A549 (cell line): ENCODE results near the gene LILRA5. TPM values are rescaled to one million over a fixed set of nuclear protein-coding genes. Genes with fewer than 3 reads are reported as not detected.
A peak's percentile ranks its signal among the peaks of the same experiment; 100 is the strongest.

ENCODE experiments used
- ATAC-seq, 2 experiments: fragments of 200-7000 bp in 1 of 2; fragments of >200 bp in 1 of 2; cut with Nextera tagmentation in 1 of 2; cut with Tn5 transposase in 1 of 2; 3 replicates each; pipeline versions ENCODE4 v1.8.0 to v1.9.1; 2018 to 2020; ENCODE audit warnings: mild to moderate bottlenecking in 1 of 2, moderate library complexity in 1 of 2
- CTCF ChIA-PET: fragments of 300-600 bp; sonication (Branson Sonifier 250); formaldehyde crosslinking; extraction: SDS; loops from one replicate; lab custom pipeline; 2021; ENCODE audit warnings: antibody characterized with exemption, inconsistent platforms; lab: Yijun Ruan, JAX
- POLR2A ChIA-PET: fragments of 350-600 bp; formaldehyde crosslinking; extraction: SDS; loops from one replicate; lab custom pipeline; 2021; ENCODE audit warnings: antibody characterized with exemption, inconsistent platforms; lab: Yijun Ruan, JAX
- DNase-seq, 2 experiments: peaks; one replicate each; pipeline versions ENCODE4 v3.0.0 to v3.0.0-alpha.2; 2011 to 2016; ENCODE audit warnings: low read depth in 1 of 2, low spot score in 1 of 2
- FAIRE-seq: peaks from 2 replicates; lab custom pipeline; 2011; peaks lifted over from hg19 to GRCh38; lab: Jason Lieb, UNC
- H3K27ac ChIP-seq, 2 experiments: fragments of >200 bp; sonication (Bioruptor Twin); formaldehyde crosslinking; 3 replicates each; pipeline ENCODE4 v1.5.1; 2016 to 2017
- H3K4me1 ChIP-seq: fragments of >200 bp; sonication (Bioruptor Twin); formaldehyde crosslinking; 3 replicates; pipeline ENCODE4 v1.6.1; 2016
- H3K4me2 ChIP-seq: fragments of >200 bp; sonication (Bioruptor Twin); formaldehyde crosslinking; 3 replicates; pipeline ENCODE4 v1.6.1; 2016
- H3K4me3 ChIP-seq: fragments of >200 bp; sonication (Bioruptor Twin); formaldehyde crosslinking; 3 replicates; pipeline ENCODE4 v1.5.1; 2016
- H3K9me3 ChIP-seq: fragments of >200 bp; sonication (Bioruptor Twin); formaldehyde crosslinking; 3 replicates; pipeline ENCODE4 v1.6.1; 2016
- CBX2 ChIP-seq: fragments of 200-600 bp; sonication (generic); IDR thresholded peaks from 2 replicates; pipeline ENCODE4 v1.6.1; 2016; ENCODE audit warnings: low read depth, mild to moderate bottlenecking, borderline replicate concordance
- CEBPB ChIP-seq, 2 experiments: fragments of >200 bp in 1 of 2; sonication (Bioruptor Twin) in 1 of 2; formaldehyde crosslinking in 1 of 2; IDR thresholded peaks; 2 replicates each; pipeline ENCODE4 v1.6.1; 2012 to 2016
- E2F6 ChIP-seq: IDR thresholded peaks from 2 replicates; pipeline ENCODE4 v1.6.1; 2012; ENCODE audit warnings: low read depth, borderline replicate concordance
- ELK1 ChIP-seq: fragments of 150-350 bp; IDR thresholded peaks from 2 replicates; pipeline ENCODE4 v1.6.1; 2014; ENCODE audit warnings: low read depth, mild to moderate bottlenecking, low read length
- FOXS1 ChIP-seq: fragments of 250-450 bp; sonication (Bioruptor Pico); IDR thresholded peaks from 2 replicates; pipeline ENCODE4 v1.5.0; 2020; ENCODE audit warnings: mild to moderate bottlenecking, moderate library complexity
- HDAC2 ChIP-seq: fragments of 200-600 bp; sonication (generic); IDR thresholded peaks from 2 replicates; pipeline ENCODE4 v1.6.1; 2016
- HOXA7 ChIP-seq: fragments of 250-450 bp; sonication (Bioruptor Pico); IDR thresholded peaks from 2 replicates; pipeline ENCODE4 v1.5.0; 2020; ENCODE audit warnings: mild to moderate bottlenecking, moderate library complexity
- HOXB5 ChIP-seq: fragments of 250-450 bp; sonication (Bioruptor Pico); IDR thresholded peaks from 2 replicates; pipeline ENCODE4 v1.5.0; 2020; ENCODE audit warnings: mild to moderate bottlenecking, moderate library complexity
- JUN ChIP-seq, 2 experiments: fragments of >200 bp; sonication (Bioruptor Twin); formaldehyde crosslinking; IDR thresholded peaks; 2 replicates in 1 of 2; 3 replicates in 1 of 2; pipeline ENCODE4 v1.6.1; 2016 to 2017
- JUNB ChIP-seq: fragments of >200 bp; sonication (Bioruptor Twin); formaldehyde crosslinking; IDR thresholded peaks from 2 replicates; pipeline ENCODE4 v1.6.1; 2016
- KDM1A ChIP-seq: fragments of 200-600 bp; sonication (generic); IDR thresholded peaks from 2 replicates; pipeline ENCODE4 v1.6.1; 2016; ENCODE audit warnings: low read depth, mild to moderate bottlenecking
- MYC ChIP-seq: IDR thresholded peaks from 2 replicates; pipeline ENCODE4 v1.6.1; 2012; ENCODE audit warnings: mild to moderate bottlenecking, inconsistent platforms, low read length, improper control_type of control experiment, borderline replicate concordance
- PHF8 ChIP-seq: fragments of 200-600 bp; sonication (generic); IDR thresholded peaks from 2 replicates; pipeline ENCODE4 v1.6.1; 2016; ENCODE audit warnings: low read depth, mild to moderate bottlenecking, antibody characterized with exemption, moderate library complexity, borderline replicate concordance
- POLR2A ChIP-seq: IDR thresholded peaks from 2 replicates; pipeline ENCODE4 v1.6.1; 2012; ENCODE audit warnings: mild to moderate bottlenecking, low read length
- RAD21 ChIP-seq, 2 experiments: fragments of >200 bp in 1 of 2; sonication (Bioruptor Twin) in 1 of 2; formaldehyde crosslinking in 1 of 2; IDR thresholded peaks in 1 of 2; conservative IDR thresholded peaks in 1 of 2; 2 replicates in 1 of 2; 3 replicates in 1 of 2; pipeline ENCODE4 v1.6.1; 2012 to 2018; ENCODE audit warnings: inconsistent platforms in 1 of 2
- RCOR1 ChIP-seq: fragments of 150-350 bp; IDR thresholded peaks from 2 replicates; pipeline ENCODE4 v1.6.1; 2014; ENCODE audit warnings: antibody characterized with exemption, low read length, low read depth
- REST ChIP-seq: fragments of 200-600 bp; sonication (generic); IDR thresholded peaks from 2 replicates; pipeline ENCODE4 v1.6.1; 2016; ENCODE audit warnings: antibody characterized with exemption, mild to moderate bottlenecking, moderate library complexity
- RNF2 ChIP-seq: fragments of 200-600 bp; sonication (generic); IDR thresholded peaks from 2 replicates; pipeline ENCODE4 v1.6.1; 2016; ENCODE audit warnings: low read depth, mild to moderate bottlenecking, antibody characterized with exemption, moderate library complexity, borderline replicate concordance
- TFCP2L1 ChIP-seq: fragments of 250-450 bp; sonication (Bioruptor Pico); IDR thresholded peaks from 2 replicates; pipeline ENCODE4 v1.5.0; 2021; ENCODE audit warnings: mild to moderate bottlenecking
- TP53 ChIP-seq: fragments of 250-450 bp; sonication (Bioruptor Pico); IDR thresholded peaks from 2 replicates; pipeline ENCODE4 v1.5.0; 2021; ENCODE audit warnings: mild to moderate bottlenecking, moderate library complexity
- ZSCAN20 ChIP-seq: fragments of 250-450 bp; sonication (Bioruptor Pico); IDR thresholded peaks from 2 replicates; pipeline ENCODE4 v1.8.0; 2022; ENCODE audit warnings: mild to moderate bottlenecking, moderate library complexity
- WGBS: methylation state at CpG from one replicate; pipeline ENCODE4 v1.1.6; 2017; ENCODE audit errors: missing lambda C conversion rate; 5-methylcytosine and 5-hydroxymethylcytosine counted together
- polyA plus RNA-seq, 4 experiments: library from polyadenylated mRNA; depleted of rRNA in 3 of 4; stranded (reverse); fragments of >200 nt; fragmentation: RNase III in 1 of 4; extraction: RNeasy Plus Mini Kit Qiagen cat#74134 plus additional on column Dnase treatment in 1 of 4; gene quantifications; 2 replicates in 3 of 4; 3 replicates in 1 of 4; pipeline ENCODE4 v1.2.3, GENCODE V29; 2011 to 2017
- TF ChIP-seq, protein P1 (sequence below): fragments of 250-450 bp; sonication (Bioruptor Pico); IDR thresholded peaks from 2 replicates; pipeline ENCODE4 v1.5.0; 2020; ENCODE audit warnings: low read depth, mild to moderate bottlenecking, moderate library complexity
- TF ChIP-seq, protein P2 (sequence below): IDR thresholded peaks from 2 replicates; pipeline ENCODE4 v1.6.1; 2012

LILRA5 gene
- polyA plus RNA-seq, 2 of the 4 experiments (the other 2 are of a cell fraction), result not detected

GRCh38 chr19:54345938-54346386 lies 33.0 kb upstream of the LILRA5 start:
- Histone ChIP-seq H3K9me3 (peaks cover 5% of the 10 kb centered on the region; the same call in 1 of the 3 replicates), H3K27ac (no peak overlapping the region), H3K4me2 (no peak overlapping the region), H3K4me1 (no peaks in the 10 kb centered on the region), H3K4me3 (no peak overlapping the region)
- DNase-seq (no peak), ATAC-seq (no peak), FAIRE-seq (no peak)
- 42% methylated on average over 6 of the region's 6 CpGs for WGBS
- POLR2A ChIA-PET, result no interaction called here
- TF ChIP-seq CBX2, result no peak
- TF ChIP-seq E2F6, result no peak
- TF ChIP-seq RCOR1, result no peak
- TF ChIP-seq JUNB, result no peak
- no peak for TF ChIP-seq POLR2A
- no peak for TF ChIP-seq TFCP2L1 (CRISPR knock-in tag)
- TF ChIP-seq ZSCAN20 (CRISPR knock-in tag), result no peak
- TF ChIP-seq CEBPB (IDR thresholded peaks at IDR 0.05), result no peak
- TF ChIP-seq, protein P1, sequence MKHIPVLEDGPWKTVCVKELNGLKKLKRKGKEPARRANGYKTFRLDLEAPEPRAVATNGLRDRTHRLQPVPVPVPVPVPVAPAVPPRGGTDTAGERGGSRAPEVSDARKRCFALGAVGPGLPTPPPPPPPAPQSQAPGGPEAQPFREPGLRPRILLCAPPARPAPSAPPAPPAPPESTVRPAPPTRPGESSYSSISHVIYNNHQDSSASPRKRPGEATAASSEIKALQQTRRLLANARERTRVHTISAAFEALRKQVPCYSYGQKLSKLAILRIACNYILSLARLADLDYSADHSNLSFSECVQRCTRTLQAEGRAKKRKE, result no peak
- no peak for TF ChIP-seq ELK1
- CTCF ChIA-PET, result no interaction called here

- Histone ChIP-seq H3K9me3 (peaks cover 5% of the 10 kb centered on the region; the same call in 1 of the 3 replicates), H3K4me2 (0 out of 3 replicates have a peak overlapping the region, but pooled peaks have one; percentile 10), H3K4me1 (no peaks in the 10 kb centered on the region), H3K27ac (no peak overlapping the region), H3K4me3 (no peak overlapping the region)
- POLR2A ChIA-PET, result no interaction called here
- FAIRE-seq, result no peak
- no peak for ATAC-seq
- 25% methylated on average over 4 of the region's 4 CpGs for WGBS
- TF ChIP-seq HOXB5 (CRISPR knock-in tag) (no peak), RNF2 (no peak), FOXS1 (CRISPR knock-in tag) (no peak), POLR2A (no peak), PHF8 (no peak), MYC (no peak), TP53 (CRISPR knock-in tag) (no peak), CBX2 (no peak), JUN (IDR thresholded peaks at IDR 0.05) (no peak), KDM1A (no peak), TFCP2L1 (CRISPR knock-in tag) (no peak), RAD21 (conservative IDR thresholded peaks at IDR 0.05 in 1 of 2, IDR thresholded peaks at IDR 0.05 in 1 of 2) (no peak), HDAC2 (no peak), HOXA7 (CRISPR knock-in tag) (no peak), REST (no peak)
- TF ChIP-seq, protein P2, sequence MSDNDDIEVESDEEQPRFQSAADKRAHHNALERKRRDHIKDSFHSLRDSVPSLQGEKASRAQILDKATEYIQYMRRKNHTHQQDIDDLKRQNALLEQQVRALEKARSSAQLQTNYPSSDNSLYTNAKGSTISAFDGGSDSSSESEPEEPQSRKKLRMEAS, result no peak
- TF ChIP-seq, protein P1, result no peak
- CTCF ChIA-PET, result interaction anchor here (1.1 kb wide), 1 partner anchor 9 kb away, joined by 3 read pairs; no protein-coding TSS in a partner anchor
- DNase-seq, result no peak
Observed at GRCh38 chr19:54343868-54344267, 30.9 kb upstream of the LILRA5 start.
